K562 (cell line): ENCODE results near the gene MFSD11. TPM values are rescaled to one million over a fixed set of nuclear protein-coding genes. Genes with fewer than 3 reads are reported as not detected.

ENCODE experiments used
- HEY1 ChIP-seq: fragments of 250-450 bp; sonication (Bioruptor Pico); IDR thresholded peaks from 2 replicates; pipeline ENCODE4 v1.5.0; 2020; ENCODE audit warnings: mild to moderate bottlenecking, moderate library complexity, borderline replicate concordance
- KDM5B ChIP-seq: fragments of 200-600 bp; sonication (generic); IDR thresholded peaks from 2 replicates; pipeline ENCODE4 v1.6.1; 2012; ENCODE audit warnings: low read depth, mild to moderate bottlenecking, moderate library complexity, low read length, control low read depth, inconsistent platforms; ENCODE audit not compliant: insufficient replicate concordance
- NCOR1 ChIP-seq: fragments of 450-650 bp; IDR thresholded peaks from 2 replicates; pipeline ENCODE4 v1.6.1; 2016; ENCODE audit warnings: mild to moderate bottlenecking, moderate library complexity
- RBM22 ChIP-seq: fragments of 200-400 bp; formaldehyde crosslinking; IDR thresholded peaks from 2 replicates; pipeline ENCODE4 v1.6.1; 2018; ENCODE audit warnings: low read length, low read depth; ENCODE audit not compliant: poor library complexity, severe bottlenecking
- RBM39 ChIP-seq: fragments of 200-400 bp; formaldehyde crosslinking; optimal IDR thresholded peaks from 2 replicates; pipeline ENCODE3; 2018; ENCODE audit warnings: low read depth, low read length
- SIN3A ChIP-seq, 2 experiments: fragments of 150-350 bp in 1 of 2; IDR thresholded peaks; 2 replicates each; pipeline ENCODE4 v1.6.1; 2011 to 2016; ENCODE audit warnings: borderline replicate concordance in 2 of 2, low read depth in 2 of 2, low read length in 2 of 2, mild to moderate bottlenecking in 2 of 2, moderate library complexity in 2 of 2; ENCODE audit not compliant: control insufficient read depth in 1 of 2
- SUPT5H ChIP-seq: fragments of 450-650 bp; IDR thresholded peaks from 2 replicates; pipeline ENCODE4 v1.6.1; 2016
- ZBTB26 ChIP-seq: fragments of 450-650 bp; formaldehyde crosslinking; IDR thresholded peaks from 2 replicates; pipeline ENCODE4 v1.4.0; 2022; ENCODE audit warnings: missing genetic modification characterization
- ZNF174 ChIP-seq: fragments of 250-450 bp; sonication (Bioruptor Pico); IDR thresholded peaks from 2 replicates; pipeline ENCODE4 v1.4.0; 2020; ENCODE audit warnings: mild to moderate bottlenecking
- ZNF778 ChIP-seq: fragments of 450-650 bp; formaldehyde crosslinking; IDR thresholded peaks from 2 replicates; pipeline ENCODE4 v1.4.0; 2020; ENCODE audit warnings: mild to moderate bottlenecking, moderate library complexity
- polyA plus RNA-seq, 8 experiments: library from polyadenylated mRNA; depleted of rRNA in 4 of 8; stranded (reverse) in 5 of 8; unstranded in 3 of 8; fragments of >200 nt; fragmentation: Nextera tagmentation in 2 of 8; fragmentation: Illumina TruSeq in 1 of 8; extraction: Ambion mirVana in 2 of 8; extraction: Trizol in 1 of 8; gene quantifications; 2 replicates each; pipeline versions ENCODE4 v1.2.1 to v1.2.3, GENCODE V29; 2011 to 2014; ENCODE audit warnings: inconsistent platforms in 1 of 8, missing spikeins in 1 of 8
- total RNA-seq, 7 experiments: library from RNA; depleted of rRNA in 6 of 7; stranded (reverse); fragments of >200 nt in 6 of 7; fragmentation: Illumina TruSeq in 2 of 7; extraction: Trizol in 2 of 7; gene quantifications; 2 replicates each; pipeline versions ENCODE4 v1.2.1 to v1.2.3, GENCODE V29; 2011 to 2021; ENCODE audit warnings: low replicate concordance in 1 of 7
- TF ChIP-seq, protein P1 (sequence below): fragments of 450-650 bp; formaldehyde crosslinking; conservative IDR thresholded peaks from 2 replicates; pipeline ENCODE4 v1.4.0; 2022; ENCODE audit warnings: mild to moderate bottlenecking, missing genetic modification characterization
- TF ChIP-seq, protein P2 (sequence below): sonication (generic); formaldehyde crosslinking; IDR thresholded peaks from 2 replicates; pipeline ENCODE4 v1.8.1; 2023; ENCODE audit warnings: missing genetic modification reagents, mild to moderate bottlenecking, borderline replicate concordance
- TF ChIP-seq, protein P3 (sequence below): IDR thresholded peaks from 2 replicates; pipeline ENCODE4 v1.6.1; 2014; ENCODE audit warnings: antibody characterized with exemption

The MFSD11 gene
- total and polyA plus RNA-seq, 9 of the 15 experiments (the other 6 are each of a cell fraction or from before 2014, with no cell fraction given): 14.4 to 24.5 (median 19.9) TPM

DNA sequence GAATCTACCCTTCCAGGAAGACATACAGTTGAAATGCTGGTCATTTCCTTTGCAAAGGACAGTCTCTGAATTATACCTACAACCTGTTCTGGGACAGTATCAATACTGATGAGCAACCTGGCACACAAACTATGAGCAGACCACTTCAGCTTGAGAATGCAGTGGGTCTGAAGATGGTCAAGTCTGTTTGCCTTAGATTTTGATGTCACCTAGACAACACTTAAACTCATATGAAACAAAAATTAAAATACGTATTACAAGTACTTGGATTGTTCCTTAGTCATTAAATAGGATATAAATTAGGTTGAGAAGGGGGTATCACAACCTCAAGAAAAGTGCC is 4.3 kb upstream of the MFSD11 start (continued):
- TF ChIP-seq, protein P1, sequence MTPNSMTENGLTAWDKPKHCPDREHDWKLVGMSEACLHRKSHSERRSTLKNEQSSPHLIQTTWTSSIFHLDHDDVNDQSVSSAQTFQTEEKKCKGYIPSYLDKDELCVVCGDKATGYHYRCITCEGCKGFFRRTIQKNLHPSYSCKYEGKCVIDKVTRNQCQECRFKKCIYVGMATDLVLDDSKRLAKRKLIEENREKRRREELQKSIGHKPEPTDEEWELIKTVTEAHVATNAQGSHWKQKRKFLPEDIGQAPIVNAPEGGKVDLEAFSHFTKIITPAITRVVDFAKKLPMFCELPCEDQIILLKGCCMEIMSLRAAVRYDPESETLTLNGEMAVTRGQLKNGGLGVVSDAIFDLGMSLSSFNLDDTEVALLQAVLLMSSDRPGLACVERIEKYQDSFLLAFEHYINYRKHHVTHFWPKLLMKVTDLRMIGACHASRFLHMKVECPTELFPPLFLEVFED (CRISPR knock-in tag): 0 out of 2 replicates have a peak, but pooled peaks have one; percentile 16
- TF ChIP-seq, protein P2, sequence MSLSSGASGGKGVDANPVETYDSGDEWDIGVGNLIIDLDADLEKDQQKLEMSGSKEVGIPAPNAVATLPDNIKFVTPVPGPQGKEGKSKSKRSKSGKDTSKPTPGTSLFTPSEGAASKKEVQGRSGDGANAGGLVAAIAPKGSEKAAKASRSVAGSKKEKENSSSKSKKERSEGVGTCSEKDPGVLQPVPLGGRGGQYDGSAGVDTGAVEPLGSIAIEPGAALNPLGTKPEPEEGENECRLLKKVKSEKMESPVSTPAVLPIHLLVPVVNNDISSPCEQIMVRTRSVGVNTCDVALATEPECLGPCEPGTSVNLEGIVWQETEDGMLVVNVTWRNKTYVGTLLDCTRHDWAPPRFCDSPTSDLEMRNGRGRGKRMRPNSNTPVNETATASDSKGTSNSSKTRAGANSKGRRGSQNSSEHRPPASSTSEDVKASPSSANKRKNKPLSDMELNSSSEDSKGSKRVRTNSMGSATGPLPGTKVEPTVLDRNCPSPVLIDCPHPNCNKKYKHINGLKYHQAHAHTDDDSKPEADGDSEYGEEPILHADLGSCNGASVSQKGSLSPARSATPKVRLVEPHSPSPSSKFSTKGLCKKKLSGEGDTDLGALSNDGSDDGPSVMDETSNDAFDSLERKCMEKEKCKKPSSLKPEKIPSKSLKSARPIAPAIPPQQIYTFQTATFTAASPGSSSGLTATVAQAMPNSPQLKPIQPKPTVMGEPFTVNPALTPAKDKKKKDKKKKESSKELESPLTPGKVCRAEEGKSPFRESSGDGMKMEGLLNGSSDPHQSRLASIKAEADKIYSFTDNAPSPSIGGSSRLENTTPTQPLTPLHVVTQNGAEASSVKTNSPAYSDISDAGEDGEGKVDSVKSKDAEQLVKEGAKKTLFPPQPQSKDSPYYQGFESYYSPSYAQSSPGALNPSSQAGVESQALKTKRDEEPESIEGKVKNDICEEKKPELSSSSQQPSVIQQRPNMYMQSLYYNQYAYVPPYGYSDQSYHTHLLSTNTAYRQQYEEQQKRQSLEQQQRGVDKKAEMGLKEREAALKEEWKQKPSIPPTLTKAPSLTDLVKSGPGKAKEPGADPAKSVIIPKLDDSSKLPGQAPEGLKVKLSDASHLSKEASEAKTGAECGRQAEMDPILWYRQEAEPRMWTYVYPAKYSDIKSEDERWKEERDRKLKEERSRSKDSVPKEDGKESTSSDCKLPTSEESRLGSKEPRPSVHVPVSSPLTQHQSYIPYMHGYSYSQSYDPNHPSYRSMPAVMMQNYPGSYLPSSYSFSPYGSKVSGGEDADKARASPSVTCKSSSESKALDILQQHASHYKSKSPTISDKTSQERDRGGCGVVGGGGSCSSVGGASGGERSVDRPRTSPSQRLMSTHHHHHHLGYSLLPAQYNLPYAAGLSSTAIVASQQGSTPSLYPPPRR (CRISPR knock-in tag): no peak
- no peak for TF ChIP-seq SIN3A (IDR thresholded peaks at IDR 0.05; ENCODE audit: borderline replicate concordance in 2 of 2, control insufficient read depth in 1 of 2, low read depth in 2 of 2, low read length in 2 of 2)
- peak; percentile 77 for TF ChIP-seq RBM39
- TF ChIP-seq, protein P3, sequence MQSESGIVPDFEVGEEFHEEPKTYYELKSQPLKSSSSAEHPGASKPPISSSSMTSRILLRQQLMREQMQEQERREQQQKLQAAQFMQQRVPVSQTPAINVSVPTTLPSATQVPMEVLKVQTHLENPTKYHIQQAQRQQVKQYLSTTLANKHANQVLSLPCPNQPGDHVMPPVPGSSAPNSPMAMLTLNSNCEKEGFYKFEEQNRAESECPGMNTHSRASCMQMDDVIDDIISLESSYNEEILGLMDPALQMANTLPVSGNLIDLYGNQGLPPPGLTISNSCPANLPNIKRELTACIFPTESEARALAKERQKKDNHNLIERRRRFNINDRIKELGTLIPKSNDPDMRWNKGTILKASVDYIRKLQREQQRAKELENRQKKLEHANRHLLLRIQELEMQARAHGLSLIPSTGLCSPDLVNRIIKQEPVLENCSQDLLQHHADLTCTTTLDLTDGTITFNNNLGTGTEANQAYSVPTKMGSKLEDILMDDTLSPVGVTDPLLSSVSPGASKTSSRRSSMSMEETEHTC: no peak
- peak; percentile 6; the same call in 1 of the 2 replicates for TF ChIP-seq NCOR1
- TF ChIP-seq HEY1: no peak
- TF ChIP-seq KDM5B: peak; percentile 18
- TF ChIP-seq ZBTB26 (CRISPR knock-in tag): 0 out of 2 replicates have a peak, but pooled peaks have one; percentile 21
- TF ChIP-seq SUPT5H: peak; percentile 4; the same call in 1 of the 2 replicates
- no peak for TF ChIP-seq ZNF174 (CRISPR knock-in tag)
- TF ChIP-seq ZNF778 (CRISPR knock-in tag): no peak
- no peak for TF ChIP-seq RBM22
- TF ChIP-seq, all 486 proteins: peak for 10
